ENCODE data around the gene ALG8. TPM values are rescaled to one million over a fixed set of nuclear protein-coding genes. Genes with fewer than 3 reads are reported as not detected.

ALG8 gene
- total and polyA plus RNA-seq, 2 of the 8 experiments (the other 6 are each of a cell fraction or from before 2014, with no cell fraction given), result 66.7 to 84.3 TPM

GRCh38 chr11:78127403-78127802, 12.0 kb downstream of the ALG8 start (continued):
- TF ChIP-seq GTF2F1 (IDR thresholded peaks at IDR 0.05; ENCODE audit: borderline replicate concordance, low read depth, low read length), result no peak
